Tibial nerve (tissue), 4 donors: ENCODE data around the gene FOXF1.

ENCODE experiments used
- EP300 ChIP-seq, 2 donors: sonication (generic); formaldehyde crosslinking; IDR thresholded peaks; one replicate each; pipeline ENCODE4 v1.6.1; 2017; ENCODE audit warnings: antibody characterized with exemption in 2 of 2, mild to moderate bottlenecking in 1 of 2
- POLR2A ChIP-seq, 2 donors: fragments of 450-650 bp; IDR thresholded peaks; one replicate each; pipeline ENCODE4 v1.6.1; 2017; ENCODE audit warnings: antibody characterized with exemption in 2 of 2, mild to moderate bottlenecking in 2 of 2, moderate library complexity in 2 of 2
- TF ChIP-seq, protein P1 (sequence below), 5 experiments: fragments of 200-600 bp in 3 of 5; fragments of 450-650 bp in 2 of 5; sonication (generic) in 3 of 5; IDR thresholded peaks; one replicate each; pipeline ENCODE4 v1.5.1; 2016 to 2019; ENCODE audit warnings: antibody characterized with exemption in 5 of 5, mild to moderate bottlenecking in 3 of 5, moderate library complexity in 2 of 5

DNA sequence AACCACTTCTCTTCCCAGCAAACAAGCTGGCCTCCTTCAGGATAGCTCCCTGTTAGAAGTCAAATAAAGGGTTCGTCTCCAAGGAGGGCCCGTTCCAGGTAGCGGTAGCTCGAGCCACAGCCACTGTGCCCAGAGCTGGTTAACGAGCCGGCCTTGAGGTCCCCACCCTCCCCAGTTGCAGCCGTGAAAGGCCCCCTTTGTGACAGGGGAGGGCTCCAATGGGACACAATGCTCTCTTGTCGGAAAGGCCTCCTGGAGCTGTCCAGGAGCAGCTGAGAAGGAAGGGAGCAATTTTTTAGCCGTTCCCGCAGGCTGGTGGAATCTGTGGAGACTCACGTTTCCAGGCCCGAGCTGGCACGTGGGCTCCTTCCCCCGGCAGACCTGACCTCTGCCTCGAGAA, 29.9 kb upstream of the FOXF1 start:
- TF ChIP-seq, protein P1, sequence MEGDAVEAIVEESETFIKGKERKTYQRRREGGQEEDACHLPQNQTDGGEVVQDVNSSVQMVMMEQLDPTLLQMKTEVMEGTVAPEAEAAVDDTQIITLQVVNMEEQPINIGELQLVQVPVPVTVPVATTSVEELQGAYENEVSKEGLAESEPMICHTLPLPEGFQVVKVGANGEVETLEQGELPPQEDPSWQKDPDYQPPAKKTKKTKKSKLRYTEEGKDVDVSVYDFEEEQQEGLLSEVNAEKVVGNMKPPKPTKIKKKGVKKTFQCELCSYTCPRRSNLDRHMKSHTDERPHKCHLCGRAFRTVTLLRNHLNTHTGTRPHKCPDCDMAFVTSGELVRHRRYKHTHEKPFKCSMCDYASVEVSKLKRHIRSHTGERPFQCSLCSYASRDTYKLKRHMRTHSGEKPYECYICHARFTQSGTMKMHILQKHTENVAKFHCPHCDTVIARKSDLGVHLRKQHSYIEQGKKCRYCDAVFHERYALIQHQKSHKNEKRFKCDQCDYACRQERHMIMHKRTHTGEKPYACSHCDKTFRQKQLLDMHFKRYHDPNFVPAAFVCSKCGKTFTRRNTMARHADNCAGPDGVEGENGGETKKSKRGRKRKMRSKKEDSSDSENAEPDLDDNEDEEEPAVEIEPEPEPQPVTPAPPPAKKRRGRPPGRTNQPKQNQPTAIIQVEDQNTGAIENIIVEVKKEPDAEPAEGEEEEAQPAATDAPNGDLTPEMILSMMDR (IDR thresholded peaks at IDR 0.05) = no peak
- TF ChIP-seq EP300 (IDR thresholded peaks at IDR 0.05) (no peak), POLR2A (IDR thresholded peaks at IDR 0.05) (no peak)
